GM23338 (cell line): Measurements from ENCODE around the gene MLF2. TPM values are rescaled to one million over a fixed set of nuclear protein-coding genes. Genes with fewer than 3 reads are reported as not detected.

ENCODE experiments used
- ATAC-seq: fragments of 200-7000 bp; cut with Tn5 transposase; 3 replicates; pipeline ENCODE4 v1.9.1; 2020
- DNase-seq: peaks from one replicate; pipeline ENCODE4 v3.0.0-alpha.2; 2015; ENCODE audit warnings: low spot score
- H2AFZ ChIP-seq: fragments of 200-600 bp; sonication (generic); 2 replicates; pipeline ENCODE4 v1.8.0; 2016; ENCODE audit warnings: antibody characterized with exemption, mild to moderate bottlenecking, moderate library complexity
- H3F3A ChIP-seq: fragments of 200-600 bp; sonication (generic); replicated peaks from 2 replicates; pipeline ENCODE4 v1.8.0; 2017; ENCODE audit warnings: antibody characterized with exemption, mixed run types, low read depth
- H3K27ac ChIP-seq: fragments of 200-600 bp; sonication (generic); 2 replicates; pipeline ENCODE4 v1.6.1; 2016; ENCODE audit warnings: low read depth
- H3K27me3 ChIP-seq: fragments of 200-600 bp; sonication (generic); 2 replicates; pipeline ENCODE4 v1.8.0; 2016; ENCODE audit warnings: mild to moderate bottlenecking, mixed run types, moderate library complexity; ENCODE audit not compliant: insufficient read depth
- H3K36me3 ChIP-seq: fragments of 200-600 bp; sonication (generic); 2 replicates; pipeline ENCODE4 v1.8.0; 2016; ENCODE audit warnings: mild to moderate bottlenecking; ENCODE audit not compliant: insufficient read depth
- H3K4me1 ChIP-seq: fragments of 200-600 bp; sonication (generic); 2 replicates; pipeline ENCODE4 v1.8.0; 2016; ENCODE audit warnings: mild to moderate bottlenecking, moderate library complexity; ENCODE audit not compliant: insufficient read depth
- H3K4me2 ChIP-seq: fragments of 200-600 bp; sonication (generic); 2 replicates; pipeline ENCODE4 v1.7.1; 2017; ENCODE audit warnings: mixed run types
- H3K4me3 ChIP-seq: fragments of 200-600 bp; sonication (generic); 2 replicates; pipeline ENCODE4 v1.6.1; 2016; ENCODE audit warnings: mixed run types
- H3K79me2 ChIP-seq: fragments of 200-600 bp; sonication (generic); replicated peaks from 2 replicates; pipeline ENCODE4 v1.8.0; 2017; ENCODE audit warnings: mild to moderate bottlenecking; ENCODE audit not compliant: insufficient read depth
- H3K9me2 ChIP-seq: fragments of 200-600 bp; sonication (generic); 2 replicates; pipeline ENCODE4 v1.8.0; 2017; ENCODE audit not compliant: insufficient read depth
- H4K20me1 ChIP-seq: fragments of 200-600 bp; sonication (generic); replicated peaks from 2 replicates; pipeline ENCODE4 v1.8.0; 2017; ENCODE audit warnings: mild to moderate bottlenecking; ENCODE audit not compliant: insufficient read depth
- H3K27ac Mint-ChIP-seq: 2 replicates; pipeline ENCODE4 v1.8.0; 2020; ENCODE audit warnings: inconsistent platforms, mild to moderate bottlenecking, moderate library complexity, mixed read lengths
- H3K27me3 Mint-ChIP-seq: 3 replicates; pipeline ENCODE4 v1.8.0; 2022; ENCODE audit warnings: low read depth, mild to moderate bottlenecking, moderate library complexity, mixed read lengths, inconsistent platforms; ENCODE audit not compliant: insufficient read depth, poor library complexity
- H3K36me3 Mint-ChIP-seq: 3 replicates; pipeline ENCODE4 v1.8.0; 2021; ENCODE audit warnings: low read depth, mild to moderate bottlenecking, inconsistent platforms, moderate library complexity, mixed read lengths
- H3K4me1 Mint-ChIP-seq: 3 replicates; pipeline ENCODE4 v1.8.0; 2020; ENCODE audit warnings: mild to moderate bottlenecking, inconsistent platforms, mixed read lengths
- H3K4me3 Mint-ChIP-seq: 3 replicates; pipeline ENCODE4 v1.8.0; 2021; ENCODE audit warnings: moderate library complexity, mild to moderate bottlenecking, inconsistent platforms, mixed read lengths
- H3K9me3 Mint-ChIP-seq: 3 replicates; pipeline ENCODE4 v1.8.0; 2020; ENCODE audit warnings: moderate library complexity, mild to moderate bottlenecking, inconsistent platforms, mixed read lengths
- CREB1 ChIP-seq: fragments of 250-450 bp; sonication (Bioruptor Pico); IDR thresholded peaks from 2 replicates; pipeline ENCODE4 v1.5.0; 2020; ENCODE audit warnings: low read depth, mild to moderate bottlenecking, moderate library complexity
- EZH2 ChIP-seq: fragments of 200-600 bp; sonication (generic); IDR thresholded peaks from one replicate; pipeline ENCODE4 v1.8.0; 2017; ENCODE audit warnings: antibody characterized with exemption, mild to moderate bottlenecking, low read depth; ENCODE audit not compliant: unreplicated experiment
- EZH2phosphoT487 ChIP-seq: fragments of 200-600 bp; sonication (generic); IDR thresholded peaks from one replicate; pipeline ENCODE4 v1.8.1; 2018; ENCODE audit warnings: antibody characterized with exemption; ENCODE audit not compliant: unreplicated experiment
- NANOG ChIP-seq: IDR thresholded peaks from 2 replicates; pipeline ENCODE4 v1.6.1; 2016; ENCODE audit warnings: antibody characterized with exemption, borderline replicate concordance
- POLR2AphosphoS5 ChIP-seq: IDR thresholded peaks from 2 replicates; pipeline ENCODE4 v1.6.1; 2016; ENCODE audit warnings: antibody characterized with exemption, low read depth
- REST ChIP-seq: IDR thresholded peaks from one replicate; pipeline ENCODE4 v1.6.1; 2018; ENCODE audit warnings: antibody characterized with exemption; ENCODE audit not compliant: unreplicated experiment
- STAT1 ChIP-seq: IDR thresholded peaks from one replicate; pipeline ENCODE4 v1.6.1; 2016; ENCODE audit warnings: antibody characterized with exemption; ENCODE audit not compliant: unreplicated experiment
- ZNF114 ChIP-seq: fragments of 250-450 bp; sonication (Bioruptor Pico); IDR thresholded peaks from 2 replicates; pipeline ENCODE4 v1.5.0; 2020; ENCODE audit warnings: mild to moderate bottlenecking, moderate library complexity
- ZNF331 ChIP-seq: fragments of 250-450 bp; sonication (Bioruptor Pico); IDR thresholded peaks from 2 replicates; pipeline ENCODE4 v1.5.0; 2020; ENCODE audit warnings: low read depth, mild to moderate bottlenecking, moderate library complexity
- long read RNA-seq: library from polyadenylated mRNA; unstranded; transcript quantifications from one replicate; pipeline ENCODE4 v2.0.0, GENCODE V29; 2020; ENCODE audit not compliant: unreplicated experiment
- polyA plus RNA-seq: library from polyadenylated mRNA; unstranded; fragments of >200 nt; fragmentation: Nextera tagmentation; extraction: Ambion mirVana; gene quantifications from 2 replicates; pipeline ENCODE4 v1.2.1, GENCODE V29; 2016
- total RNA-seq: library from RNA; depleted of rRNA; stranded (reverse); fragments of >200 nt; shearing (Covaris generic); gene quantifications from 2 replicates; pipeline ENCODE4 v1.2.3, GENCODE V29; 2014; rRNA removed
- TF ChIP-seq, protein P1 (sequence below): fragments of 250-450 bp; sonication (Bioruptor Pico); IDR thresholded peaks from 2 replicates; pipeline ENCODE4 v1.5.0; 2020; ENCODE audit warnings: mild to moderate bottlenecking, moderate library complexity
- TF ChIP-seq, protein P2 (sequence below): IDR thresholded peaks from 2 replicates; pipeline ENCODE4 v1.6.1; 2016; ENCODE audit warnings: antibody characterized with exemption

MLF2 gene, protein sequence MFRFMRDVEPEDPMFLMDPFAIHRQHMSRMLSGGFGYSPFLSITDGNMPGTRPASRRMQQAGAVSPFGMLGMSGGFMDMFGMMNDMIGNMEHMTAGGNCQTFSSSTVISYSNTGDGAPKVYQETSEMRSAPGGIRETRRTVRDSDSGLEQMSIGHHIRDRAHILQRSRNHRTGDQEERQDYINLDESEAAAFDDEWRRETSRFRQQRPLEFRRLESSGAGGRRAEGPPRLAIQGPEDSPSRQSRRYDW
- 289 and 292 TPM in 2 replicates for total RNA-seq
- polyA plus RNA-seq: 280 and 283 TPM in 2 replicates
- long read RNA-seq, transcript MLF2-201 (9 exons, 1,969 nt): major isoform, 95 of 111 reads
- long read RNA-seq, partial matches to known transcripts: 13 of 111 reads
- long read RNA-seq, other reads (novel, unspliced or antisense): 3 of 111 reads

DNA sequence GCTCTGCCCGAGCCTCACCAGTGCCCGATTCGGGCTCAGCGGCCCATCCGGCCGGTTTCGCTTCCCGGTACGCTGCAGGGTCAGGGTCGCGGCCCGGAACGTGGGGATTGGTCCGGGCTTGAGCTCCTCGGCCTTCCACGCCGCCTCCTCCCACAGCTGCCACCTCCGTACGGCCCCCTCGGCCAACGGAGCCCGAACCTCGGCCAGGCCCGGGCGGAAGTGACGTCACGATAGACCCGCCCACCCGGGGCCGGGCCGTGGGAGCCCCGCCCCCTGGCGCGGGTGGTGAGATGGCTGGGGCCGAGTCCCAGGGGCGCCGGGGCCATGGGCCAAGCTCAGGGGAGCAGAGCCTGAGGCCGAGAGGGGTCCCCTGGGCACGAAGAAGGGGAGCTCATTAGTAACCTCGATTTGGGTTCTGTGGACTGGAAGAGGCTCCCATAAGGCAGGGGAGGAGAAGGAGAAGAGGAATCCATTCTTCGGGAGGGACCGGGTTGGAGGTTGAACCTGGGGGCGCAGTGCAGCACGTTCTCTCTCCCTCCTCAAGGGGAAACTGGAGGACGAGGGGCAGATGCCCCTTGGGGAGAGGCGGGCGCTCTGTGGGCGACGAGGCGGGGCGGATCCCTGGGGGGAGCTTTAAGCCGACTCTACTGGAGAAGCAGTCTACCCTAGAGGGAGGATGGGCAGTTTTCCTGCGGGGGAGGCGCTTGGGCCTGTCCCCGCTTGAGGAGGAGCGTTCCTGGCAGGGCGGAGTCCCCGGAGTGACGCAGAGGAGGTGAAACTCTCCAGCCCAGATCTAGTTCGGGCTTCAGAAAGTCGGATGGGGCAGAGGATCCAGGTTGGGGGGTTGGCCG, at the start of gene MLF2:
MLF2 (minus strand) TSS at position 221 of the 851 bp plus-strand sequence. CDS start 807 bp downstream, outside the sequence.
- Histone ChIP-seq H3K4me1 (peaks cover 17% of the 10 kb centered on the region), H3K27me3 (no peaks in the 10 kb centered on the region), H3K79me2 (peaks cover 24% of the 10 kb centered on the region), H3K4me3 (peak within 1 kb of the TSS; percentile 97), H3F3A (peaks cover 5% of the 10 kb centered on the region; the same call in 1 of the 2 replicates), H2AFZ (peak within 1 kb of the TSS; percentile 97), H3K36me3 (peaks cover 35% of the 10 kb centered on the region), H3K4me2 (peak within 1 kb of the TSS; percentile 98), H3K9me2 (no peaks in the 10 kb centered on the region), H3K27ac (peak within 1 kb of the TSS; percentile 99), H4K20me1 (peaks cover 15% of the 10 kb centered on the region; the same call in 1 of the 2 replicates)
- Mint-ChIP-seq H3K36me3 (peaks cover 40% of the 10 kb centered on the region), H3K27ac (peak within 1 kb of the TSS; percentile 98), H3K9me3 (no peaks in the 10 kb centered on the region), H3K27me3 (peaks cover 21% of the 10 kb centered on the region), H3K4me1 (peaks cover 23% of the 10 kb centered on the region), H3K4me3 (peak within 1 kb of the TSS; percentile 91)
- ATAC-seq: peak; percentile 91
- peak; percentile 85 for DNase-seq
- no peak for TF ChIP-seq ZNF331 (CRISPR knock-in tag)
- no peak for TF ChIP-seq EZH2phosphoT487
- no peak for TF ChIP-seq EZH2
- peak; percentile 98 for TF ChIP-seq CREB1 (CRISPR knock-in tag)
- 0 out of 2 replicates have a peak, but pooled peaks have one; percentile 37 for TF ChIP-seq ZNF114
- TF ChIP-seq, protein P1, sequence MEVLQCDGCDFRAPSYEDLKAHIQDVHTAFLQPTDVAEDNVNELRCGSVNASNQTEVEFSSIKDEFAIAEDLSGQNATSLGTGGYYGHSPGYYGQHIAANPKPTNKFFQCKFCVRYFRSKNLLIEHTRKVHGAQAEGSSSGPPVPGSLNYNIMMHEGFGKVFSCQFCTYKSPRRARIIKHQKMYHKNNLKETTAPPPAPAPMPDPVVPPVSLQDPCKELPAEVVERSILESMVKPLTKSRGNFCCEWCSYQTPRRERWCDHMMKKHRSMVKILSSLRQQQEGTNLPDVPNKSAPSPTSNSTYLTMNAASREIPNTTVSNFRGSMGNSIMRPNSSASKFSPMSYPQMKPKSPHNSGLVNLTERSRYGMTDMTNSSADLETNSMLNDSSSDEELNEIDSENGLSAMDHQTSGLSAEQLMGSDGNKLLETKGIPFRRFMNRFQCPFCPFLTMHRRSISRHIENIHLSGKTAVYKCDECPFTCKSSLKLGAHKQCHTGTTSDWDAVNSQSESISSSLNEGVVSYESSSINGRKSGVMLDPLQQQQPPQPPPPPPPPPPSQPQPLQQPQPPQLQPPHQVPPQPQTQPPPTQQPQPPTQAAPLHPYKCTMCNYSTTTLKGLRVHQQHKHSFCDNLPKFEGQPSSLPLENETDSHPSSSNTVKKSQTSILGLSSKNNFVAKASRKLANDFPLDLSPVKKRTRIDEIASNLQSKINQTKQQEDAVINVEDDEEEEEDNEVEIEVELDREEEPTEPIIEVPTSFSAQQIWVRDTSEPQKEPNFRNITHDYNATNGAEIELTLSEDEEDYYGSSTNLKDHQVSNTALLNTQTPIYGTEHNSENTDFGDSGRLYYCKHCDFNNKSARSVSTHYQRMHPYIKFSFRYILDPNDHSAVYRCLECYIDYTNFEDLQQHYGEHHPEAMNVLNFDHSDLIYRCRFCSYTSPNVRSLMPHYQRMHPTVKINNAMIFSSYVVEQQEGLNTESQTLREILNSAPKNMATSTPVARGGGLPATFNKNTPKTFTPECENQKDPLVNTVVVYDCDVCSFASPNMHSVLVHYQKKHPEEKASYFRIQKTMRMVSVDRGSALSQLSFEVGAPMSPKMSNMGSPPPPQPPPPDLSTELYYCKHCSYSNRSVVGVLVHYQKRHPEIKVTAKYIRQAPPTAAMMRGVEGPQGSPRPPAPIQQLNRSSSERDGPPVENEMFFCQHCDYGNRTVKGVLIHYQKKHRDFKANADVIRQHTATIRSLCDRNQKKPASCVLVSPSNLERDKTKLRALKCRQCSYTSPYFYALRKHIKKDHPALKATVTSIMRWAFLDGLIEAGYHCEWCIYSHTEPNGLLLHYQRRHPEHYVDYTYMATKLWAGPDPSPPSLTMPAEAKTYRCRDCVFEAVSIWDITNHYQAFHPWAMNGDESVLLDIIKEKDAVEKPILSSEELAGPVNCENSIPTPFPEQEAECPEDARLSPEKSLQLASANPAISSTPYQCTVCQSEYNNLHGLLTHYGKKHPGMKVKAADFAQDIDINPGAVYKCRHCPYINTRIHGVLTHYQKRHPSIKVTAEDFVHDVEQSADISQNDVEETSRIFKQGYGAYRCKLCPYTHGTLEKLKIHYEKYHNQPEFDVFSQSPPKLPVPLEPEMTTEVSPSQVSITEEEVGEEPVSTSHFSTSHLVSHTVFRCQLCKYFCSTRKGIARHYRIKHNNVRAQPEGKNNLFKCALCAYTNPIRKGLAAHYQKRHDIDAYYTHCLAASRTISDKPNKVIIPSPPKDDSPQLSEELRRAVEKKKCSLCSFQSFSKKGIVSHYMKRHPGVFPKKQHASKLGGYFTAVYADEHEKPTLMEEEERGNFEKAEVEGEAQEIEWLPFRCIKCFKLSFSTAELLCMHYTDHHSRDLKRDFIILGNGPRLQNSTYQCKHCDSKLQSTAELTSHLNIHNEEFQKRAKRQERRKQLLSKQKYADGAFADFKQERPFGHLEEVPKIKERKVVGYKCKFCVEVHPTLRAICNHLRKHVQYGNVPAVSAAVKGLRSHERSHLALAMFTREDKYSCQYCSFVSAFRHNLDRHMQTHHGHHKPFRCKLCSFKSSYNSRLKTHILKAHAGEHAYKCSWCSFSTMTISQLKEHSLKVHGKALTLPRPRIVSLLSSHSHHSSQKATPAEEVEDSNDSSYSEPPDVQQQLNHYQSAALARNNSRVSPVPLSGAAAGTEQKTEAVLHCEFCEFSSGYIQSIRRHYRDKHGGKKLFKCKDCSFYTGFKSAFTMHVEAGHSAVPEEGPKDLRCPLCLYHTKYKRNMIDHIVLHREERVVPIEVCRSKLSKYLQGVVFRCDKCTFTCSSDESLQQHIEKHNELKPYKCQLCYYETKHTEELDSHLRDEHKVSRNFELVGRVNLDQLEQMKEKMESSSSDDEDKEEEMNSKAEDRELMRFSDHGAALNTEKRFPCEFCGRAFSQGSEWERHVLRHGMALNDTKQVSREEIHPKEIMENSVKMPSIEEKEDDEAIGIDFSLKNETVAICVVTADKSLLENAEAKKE: no peak
- no peak for TF ChIP-seq STAT1
- peak; percentile 91 for TF ChIP-seq POLR2AphosphoS5
- no peak for TF ChIP-seq REST
- TF ChIP-seq NANOG: no peak
- TF ChIP-seq, protein P2, sequence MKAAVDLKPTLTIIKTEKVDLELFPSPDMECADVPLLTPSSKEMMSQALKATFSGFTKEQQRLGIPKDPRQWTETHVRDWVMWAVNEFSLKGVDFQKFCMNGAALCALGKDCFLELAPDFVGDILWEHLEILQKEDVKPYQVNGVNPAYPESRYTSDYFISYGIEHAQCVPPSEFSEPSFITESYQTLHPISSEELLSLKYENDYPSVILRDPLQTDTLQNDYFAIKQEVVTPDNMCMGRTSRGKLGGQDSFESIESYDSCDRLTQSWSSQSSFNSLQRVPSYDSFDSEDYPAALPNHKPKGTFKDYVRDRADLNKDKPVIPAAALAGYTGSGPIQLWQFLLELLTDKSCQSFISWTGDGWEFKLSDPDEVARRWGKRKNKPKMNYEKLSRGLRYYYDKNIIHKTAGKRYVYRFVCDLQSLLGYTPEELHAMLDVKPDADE: peak; percentile 32; the same call in 1 of the 2 replicates
